Measurements from ENCODE around the gene GFM2. TPM values are rescaled to one million over a fixed set of nuclear protein-coding genes. Genes with fewer than 3 reads are reported as not detected.
"Not testable (repeated sequence)": the region's sequence is repeated elsewhere in the genome, so short reads cannot be mapped to it uniquely, and the experiment has no call there.

Gene GFM2
- total RNA-seq, 3 donors from 2014 or later (not counting 1 experiment from before 2014, with no cell fraction given): 11.9 to 27.9 (median 19.1) TPM

DNA sequence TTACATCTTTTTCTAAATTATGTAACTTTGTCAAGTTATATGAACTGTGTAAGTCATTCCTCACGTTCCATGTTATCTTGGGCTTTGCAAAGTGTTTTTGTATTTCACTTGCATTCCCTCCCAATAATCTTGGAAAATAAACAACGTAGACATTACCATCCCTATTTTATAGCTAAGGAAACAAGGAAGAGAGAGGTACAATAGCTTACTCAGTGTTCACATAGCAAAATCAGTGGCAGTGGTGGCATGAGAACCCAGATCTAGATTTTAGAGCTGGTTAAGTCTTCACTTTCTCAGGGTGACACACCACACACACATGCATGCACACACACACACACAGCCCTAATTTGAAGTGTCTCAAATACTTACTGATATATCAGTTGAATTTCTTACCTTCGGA is 34.3 kb upstream of the GFM2 start:
- 100% methylated on average over 2 of the region's 3 CpGs for WGBS (ENCODE audit: insufficient coverage)
- no peaks in the 10 kb centered on the region for H3K9me3 Mint-ChIP-seq
- no peaks in the 10 kb centered on the region for H3K4me1 ChIP-seq (ENCODE audit: control insufficient read depth, insufficient read depth, low read length)
- H3K36me3 Mint-ChIP-seq: peaks cover 1% of the 10 kb centered on the region
- TF ChIP-seq, protein P1, sequence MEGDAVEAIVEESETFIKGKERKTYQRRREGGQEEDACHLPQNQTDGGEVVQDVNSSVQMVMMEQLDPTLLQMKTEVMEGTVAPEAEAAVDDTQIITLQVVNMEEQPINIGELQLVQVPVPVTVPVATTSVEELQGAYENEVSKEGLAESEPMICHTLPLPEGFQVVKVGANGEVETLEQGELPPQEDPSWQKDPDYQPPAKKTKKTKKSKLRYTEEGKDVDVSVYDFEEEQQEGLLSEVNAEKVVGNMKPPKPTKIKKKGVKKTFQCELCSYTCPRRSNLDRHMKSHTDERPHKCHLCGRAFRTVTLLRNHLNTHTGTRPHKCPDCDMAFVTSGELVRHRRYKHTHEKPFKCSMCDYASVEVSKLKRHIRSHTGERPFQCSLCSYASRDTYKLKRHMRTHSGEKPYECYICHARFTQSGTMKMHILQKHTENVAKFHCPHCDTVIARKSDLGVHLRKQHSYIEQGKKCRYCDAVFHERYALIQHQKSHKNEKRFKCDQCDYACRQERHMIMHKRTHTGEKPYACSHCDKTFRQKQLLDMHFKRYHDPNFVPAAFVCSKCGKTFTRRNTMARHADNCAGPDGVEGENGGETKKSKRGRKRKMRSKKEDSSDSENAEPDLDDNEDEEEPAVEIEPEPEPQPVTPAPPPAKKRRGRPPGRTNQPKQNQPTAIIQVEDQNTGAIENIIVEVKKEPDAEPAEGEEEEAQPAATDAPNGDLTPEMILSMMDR (IDR thresholded peaks at IDR 0.05): no peak
- no peaks in the 10 kb centered on the region for H3K27me3 ChIP-seq (ENCODE audit: control insufficient read depth, insufficient read depth, low read length)
- intact Hi-C loops (cut with micrococcal nuclease): no loop called here
- peaks cover 3 to 4% of the 10 kb centered on the region in 2 donors for H3K4me1 Mint-ChIP-seq
- H3K4me3 ChIP-seq (ENCODE audit: low read length): no peak overlapping the region
- H3K36me3 ChIP-seq (ENCODE audit: control insufficient read depth, insufficient read depth, low read length): peaks cover 3% of the 10 kb centered on the region
- DNase-seq (no peak), ATAC-seq (no peak)
- H3K4me3 Mint-ChIP-seq: no peak overlapping the region
- no peak overlapping the region for H3K27ac ChIP-seq (ENCODE audit: low read length)
- no peak overlapping the region for H3K27ac Mint-ChIP-seq
- H3K27me3 Mint-ChIP-seq (ENCODE audit: low read depth in 2 of 2): no peaks in the 10 kb centered on the region
- H3K9me3 ChIP-seq (ENCODE audit: control insufficient read depth, insufficient read depth, low read length): no peaks in the 10 kb centered on the region

DNA sequence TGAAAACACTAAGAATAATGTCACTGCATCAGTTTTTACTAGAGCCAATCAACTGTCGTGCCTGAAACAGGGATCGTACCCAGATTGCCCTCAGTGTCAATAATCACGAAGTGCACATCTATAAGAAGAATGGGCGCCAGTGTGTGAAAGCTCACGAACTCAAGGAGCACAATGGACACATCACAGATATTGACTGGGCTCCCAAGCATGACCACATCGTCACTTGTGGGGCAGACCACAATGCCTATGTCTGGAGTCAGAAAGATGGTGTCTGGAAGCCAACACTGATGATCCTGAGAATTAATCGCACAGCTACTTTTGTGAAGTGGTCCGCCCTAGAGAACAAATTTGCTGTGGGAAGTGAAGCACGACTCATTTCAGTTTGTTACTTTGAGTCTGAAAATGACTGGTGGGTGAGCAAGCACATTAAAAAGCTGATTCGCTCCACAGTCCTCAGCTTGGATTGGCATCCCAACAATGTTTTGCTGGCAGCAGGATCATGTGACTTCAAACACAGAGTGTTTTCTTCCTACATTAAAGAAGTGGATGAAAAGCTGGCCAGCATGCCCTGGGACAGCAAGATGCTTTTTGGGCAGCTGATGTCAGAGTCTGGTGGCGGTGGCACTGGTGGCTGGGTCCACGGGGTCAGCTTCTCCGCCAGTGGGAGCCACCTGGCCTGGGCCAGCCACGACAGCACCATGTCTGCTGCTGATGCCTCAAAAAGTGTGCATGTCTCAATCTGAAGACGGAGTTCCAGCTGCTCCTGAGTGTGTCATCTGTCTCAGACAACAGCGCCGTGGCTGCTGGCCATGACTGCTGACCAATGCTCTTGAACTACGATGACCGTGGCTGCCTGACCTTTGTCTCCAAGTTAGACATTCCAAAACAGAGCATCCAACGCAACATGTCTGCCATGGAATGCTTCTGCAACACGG is 32.3 kb upstream of the GFM2 start:
- WGBS (ENCODE audit: insufficient coverage): 91% methylated on average over 21 of the region's 21 CpGs
- Mint-ChIP-seq H3K36me3 (peaks cover 12% of the 10 kb centered on the region), H3K27ac (no peak overlapping the region), H3K4me1 (peaks cover 0 to 4% of the 10 kb centered on the region in 2 donors), H3K27me3 (ENCODE audit: low read depth in 2 of 2) (no peaks in the 10 kb centered on the region), H3K4me3 (no peak overlapping the region), H3K9me3 (no peaks in the 10 kb centered on the region)
- intact Hi-C loops (cut with micrococcal nuclease): no loop called here
- TF ChIP-seq, protein P1 (IDR thresholded peaks at IDR 0.05): no peak
- ATAC-seq (no peak), DNase-seq (no peak)
- H3K27me3 ChIP-seq (ENCODE audit: control insufficient read depth, insufficient read depth, low read length): no peaks in the 10 kb centered on the region
- H3K36me3 ChIP-seq (ENCODE audit: control insufficient read depth, insufficient read depth, low read length): peaks cover 3% of the 10 kb centered on the region
- H3K9me3 ChIP-seq (ENCODE audit: control insufficient read depth, insufficient read depth, low read length): no peaks in the 10 kb centered on the region
- H3K4me1 ChIP-seq (ENCODE audit: control insufficient read depth, insufficient read depth, low read length): no peaks in the 10 kb centered on the region
- H3K4me3 ChIP-seq (ENCODE audit: low read length): no peak overlapping the region
- no peak overlapping the region for H3K27ac ChIP-seq (ENCODE audit: low read length)

DNA sequence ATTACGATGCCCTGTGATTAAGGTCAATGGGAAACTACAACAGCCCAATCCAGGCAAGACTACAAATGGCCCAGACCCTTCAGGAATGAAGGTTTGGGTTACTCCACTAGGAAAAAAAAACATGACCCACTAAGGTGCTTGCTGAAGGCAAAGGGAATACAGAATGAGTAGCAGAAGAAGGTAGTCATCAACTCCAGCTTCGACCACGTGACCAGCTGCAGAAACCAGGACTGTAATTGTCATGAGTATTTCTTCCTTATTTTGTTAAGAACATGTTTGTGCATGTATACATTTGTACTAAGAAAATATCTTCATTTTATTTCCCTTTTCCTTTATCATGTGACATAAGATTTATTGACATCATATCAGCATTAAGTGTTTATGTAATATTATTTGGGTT is 24.8 kb upstream of the GFM2 start:
- H3K27ac ChIP-seq (ENCODE audit: low read length); H3K9me3 Mint-ChIP-seq; H3K9me3 ChIP-seq (ENCODE audit: control insufficient read depth, insufficient read depth, low read length); ATAC-seq; DNase-seq; H3K4me3 Mint-ChIP-seq; H3K27me3 Mint-ChIP-seq (ENCODE audit: low read depth in 2 of 2); H3K4me3 ChIP-seq (ENCODE audit: low read length); H3K36me3 ChIP-seq (ENCODE audit: control insufficient read depth, insufficient read depth, low read length); H3K4me1 Mint-ChIP-seq; H3K4me1 ChIP-seq (ENCODE audit: control insufficient read depth, insufficient read depth, low read length); H3K27me3 ChIP-seq (ENCODE audit: control insufficient read depth, insufficient read depth, low read length); H3K27ac Mint-ChIP-seq; intact Hi-C loops (cut with micrococcal nuclease): not testable (repeated sequence)
- WGBS (ENCODE audit: insufficient coverage): 97% methylated on average over 3 of the region's 3 CpGs
- H3K36me3 Mint-ChIP-seq: peaks cover 12% of the 10 kb centered on the region

DNA sequence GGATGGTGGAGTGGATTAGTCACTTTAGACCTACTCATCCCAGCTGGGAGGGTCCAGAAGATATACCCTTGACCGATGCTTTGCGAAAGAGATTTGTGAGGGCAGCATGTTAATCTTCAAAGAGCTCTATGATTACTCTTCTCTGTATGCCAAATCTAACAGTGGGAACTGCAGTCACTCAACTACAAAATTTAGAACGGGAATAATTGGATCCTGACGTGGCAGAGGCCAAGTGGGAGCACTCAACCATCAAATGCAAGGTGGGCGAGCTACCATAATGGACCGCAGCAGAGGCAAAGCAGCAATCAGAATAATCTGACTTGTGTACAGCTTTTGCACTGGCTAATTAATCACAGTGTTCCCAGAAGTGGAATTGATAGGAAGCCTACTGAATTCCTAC is 20.5 kb upstream of the GFM2 start:
- H3K4me1 ChIP-seq (ENCODE audit: control insufficient read depth, insufficient read depth, low read length): no peaks in the 10 kb centered on the region
- H3K9me3 ChIP-seq (ENCODE audit: control insufficient read depth, insufficient read depth, low read length): no peaks in the 10 kb centered on the region
- no peaks in the 10 kb centered on the region for H3K36me3 Mint-ChIP-seq
- H3K36me3 ChIP-seq (ENCODE audit: control insufficient read depth, insufficient read depth, low read length): peaks cover 3% of the 10 kb centered on the region
- DNase-seq (no peak), ATAC-seq (no peak)
- no peak overlapping the region for H3K27ac ChIP-seq (ENCODE audit: low read length)
- intact Hi-C loops (cut with micrococcal nuclease): no loop called here
- H3K27ac Mint-ChIP-seq: no peak overlapping the region
- no peaks in the 10 kb centered on the region for H3K4me1 Mint-ChIP-seq
- H3K9me3 Mint-ChIP-seq: no peaks in the 10 kb centered on the region
- TF ChIP-seq, protein P1 (IDR thresholded peaks at IDR 0.05): no peak
- H3K4me3 Mint-ChIP-seq: no peak overlapping the region
- H3K4me3 ChIP-seq (ENCODE audit: low read length): no peak overlapping the region
- 98% methylated on average over 6 of the region's 6 CpGs for WGBS (ENCODE audit: insufficient coverage)
- H3K27me3 ChIP-seq (ENCODE audit: control insufficient read depth, insufficient read depth, low read length): no peaks in the 10 kb centered on the region
- H3K27me3 Mint-ChIP-seq (ENCODE audit: low read depth in 2 of 2): no peaks in the 10 kb centered on the region
